HepG2 (cell line): ENCODE data around the gene EIF4H. TPM values are rescaled to one million over a fixed set of nuclear protein-coding genes. Genes with fewer than 3 reads are reported as not detected.

Source experiments
- CEBPB ChIP-seq: IDR thresholded peaks from 2 replicates; pipeline ENCODE4 v1.6.1; 2011; ENCODE audit warnings: low read depth, low read length, improper control_type of control experiment, borderline replicate concordance
- CREM ChIP-seq, 2 experiments: sonication (generic) in 1 of 2; formaldehyde crosslinking in 1 of 2; IDR thresholded peaks; 2 replicates each; pipeline versions ENCODE4 v1.4.0 to v1.6.1; 2016 to 2020; ENCODE audit warnings: antibody characterized with exemption in 1 of 2, mild to moderate bottlenecking in 1 of 2, missing genetic modification reagents in 1 of 2
- ELF3 ChIP-seq: IDR thresholded peaks from 2 replicates; pipeline ENCODE4 v1.6.1; 2016; ENCODE audit warnings: missing genetic modification reagents, missing compliant biosample characterization
- FOXK1 ChIP-seq: sonication (generic); formaldehyde crosslinking; IDR thresholded peaks from 2 replicates; pipeline ENCODE4 v1.4.0; 2020; ENCODE audit warnings: low read depth, missing genetic modification reagents, borderline replicate concordance
- GTF3A ChIP-seq: sonication (generic); formaldehyde crosslinking; conservative IDR thresholded peaks from 2 replicates; pipeline ENCODE4 v1.4.0; 2020; ENCODE audit warnings: mild to moderate bottlenecking, missing genetic modification reagents
- SP140L ChIP-seq: sonication (generic); formaldehyde crosslinking; IDR thresholded peaks from 2 replicates; pipeline ENCODE4 v1.4.0; 2020; ENCODE audit warnings: missing genetic modification reagents, borderline replicate concordance
- STAG1 ChIP-seq: sonication (generic); formaldehyde crosslinking; IDR thresholded peaks from 2 replicates; pipeline ENCODE4 v1.4.0; 2020; ENCODE audit warnings: missing genetic modification reagents
- TCF7 ChIP-seq: sonication (generic); IDR thresholded peaks from 2 replicates; pipeline ENCODE4 v1.6.1; 2016; ENCODE audit warnings: antibody characterized with exemption, low read depth
- ZFX ChIP-seq: sonication (generic); formaldehyde crosslinking; IDR thresholded peaks from 2 replicates; pipeline ENCODE4 v1.4.0; 2020; ENCODE audit warnings: mild to moderate bottlenecking, low read depth, missing genetic modification reagents, moderate library complexity
- ZNF317 ChIP-seq: sonication (generic); formaldehyde crosslinking; IDR thresholded peaks from 2 replicates; pipeline ENCODE4 v1.5.0; 2020; ENCODE audit warnings: mild to moderate bottlenecking, missing genetic modification reagents
- ZNF547 ChIP-seq: sonication (generic); formaldehyde crosslinking; IDR thresholded peaks from 2 replicates; pipeline ENCODE4 v1.5.1; 2020; ENCODE audit warnings: mild to moderate bottlenecking, missing genetic modification reagents
- ZNF792 ChIP-seq: IDR thresholded peaks from 2 replicates; pipeline ENCODE4 v1.6.1; 2016
- ZNF839 ChIP-seq: sonication (generic); formaldehyde crosslinking; IDR thresholded peaks from 2 replicates; pipeline ENCODE4 v1.4.0; 2020; ENCODE audit warnings: missing genetic modification reagents, mild to moderate bottlenecking, borderline replicate concordance
- polyA plus RNA-seq, 8 experiments: library from polyadenylated mRNA; depleted of rRNA in 3 of 8; stranded (reverse) in 7 of 8; unstranded in 1 of 8; fragments of >200 nt; fragmentation: Illumina TruSeq in 4 of 8; extraction: Trizol in 4 of 8; gene quantifications; 2 replicates each; pipeline versions ENCODE4 v1.2.1 to v1.2.3, GENCODE V29; 2011 to 2016; ENCODE audit warnings: low read depth in 4 of 8, missing spikeins in 1 of 8, mixed read lengths in 1 of 8; ENCODE audit not compliant: insufficient read depth in 1 of 8
- total RNA-seq, 5 experiments: library from RNA; depleted of rRNA; stranded (reverse); fragments of >200 nt; fragmentation: Illumina TruSeq; extraction: Trizol; gene quantifications; 2 replicates each; pipeline ENCODE4 v1.2.3, GENCODE V29; 2016; ENCODE audit warnings: low read depth in 1 of 5
- TF ChIP-seq, protein P1 (sequence below): sonication (generic); formaldehyde crosslinking; IDR thresholded peaks from 2 replicates; pipeline ENCODE4 v1.5.0; 2020; ENCODE audit warnings: mild to moderate bottlenecking, missing genetic modification reagents
- TF ChIP-seq, protein P2 (sequence below): sonication (generic); formaldehyde crosslinking; conservative IDR thresholded peaks from 2 replicates; pipeline ENCODE4 v1.4.0; 2020; ENCODE audit warnings: missing genetic modification reagents
- TF ChIP-seq, protein P3 (sequence below): sonication (generic); formaldehyde crosslinking; conservative IDR thresholded peaks from 2 replicates; pipeline ENCODE4 v1.8.0; 2022; ENCODE audit warnings: low read depth, missing genetic modification reagents
- TF ChIP-seq, protein P4 (sequence below): sonication (generic); formaldehyde crosslinking; IDR thresholded peaks from 2 replicates; pipeline ENCODE4 v1.4.0; 2020; ENCODE audit warnings: missing genetic modification reagents
- TF ChIP-seq, protein P5 (sequence below): sonication (generic); formaldehyde crosslinking; IDR thresholded peaks from 2 replicates; pipeline ENCODE4 v1.4.0; 2020; ENCODE audit warnings: missing genetic modification reagents

EIF4H gene
- total and polyA plus RNA-seq, 2 of the 13 experiments (the other 11 are each of a cell fraction or from before 2014, with no cell fraction given): 232 to 321 TPM

DNA sequence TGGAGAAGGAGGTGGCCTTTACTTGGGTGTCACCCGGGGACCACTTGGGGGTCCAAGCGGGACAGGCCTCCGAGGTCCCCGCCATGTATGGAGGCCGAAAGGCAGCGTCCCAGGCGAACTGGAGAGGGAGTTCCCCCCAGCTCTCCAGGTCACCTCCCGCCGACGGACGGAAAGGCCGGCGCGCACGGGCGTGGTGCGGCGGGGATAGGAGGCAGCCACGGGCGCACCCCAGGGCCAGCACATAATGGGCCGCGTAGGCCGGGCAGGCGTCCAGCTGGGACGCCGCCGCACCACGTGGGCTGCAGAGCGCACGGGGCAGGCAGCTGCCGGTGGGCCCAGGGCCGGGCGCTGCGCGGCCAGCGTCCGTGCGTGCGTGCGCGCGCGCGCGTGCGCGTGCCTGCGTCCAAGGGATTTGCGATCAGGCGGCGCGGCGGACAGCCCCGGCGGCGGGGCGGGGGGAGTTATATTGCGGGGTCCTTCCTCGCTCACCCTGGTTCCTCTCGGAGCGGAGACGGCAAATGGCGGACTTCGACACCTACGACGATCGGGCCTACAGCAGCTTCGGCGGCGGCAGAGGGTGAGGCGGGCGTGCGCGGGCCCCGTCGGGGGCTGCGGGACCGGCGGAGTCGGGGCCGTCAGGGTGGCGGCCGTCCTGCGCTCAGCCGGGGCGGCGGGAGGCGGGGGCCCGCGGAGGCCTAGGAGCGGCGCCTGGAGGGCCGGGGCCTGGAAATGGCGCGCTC is at the start of gene EIF4H (continued):
- TF ChIP-seq, protein P1, sequence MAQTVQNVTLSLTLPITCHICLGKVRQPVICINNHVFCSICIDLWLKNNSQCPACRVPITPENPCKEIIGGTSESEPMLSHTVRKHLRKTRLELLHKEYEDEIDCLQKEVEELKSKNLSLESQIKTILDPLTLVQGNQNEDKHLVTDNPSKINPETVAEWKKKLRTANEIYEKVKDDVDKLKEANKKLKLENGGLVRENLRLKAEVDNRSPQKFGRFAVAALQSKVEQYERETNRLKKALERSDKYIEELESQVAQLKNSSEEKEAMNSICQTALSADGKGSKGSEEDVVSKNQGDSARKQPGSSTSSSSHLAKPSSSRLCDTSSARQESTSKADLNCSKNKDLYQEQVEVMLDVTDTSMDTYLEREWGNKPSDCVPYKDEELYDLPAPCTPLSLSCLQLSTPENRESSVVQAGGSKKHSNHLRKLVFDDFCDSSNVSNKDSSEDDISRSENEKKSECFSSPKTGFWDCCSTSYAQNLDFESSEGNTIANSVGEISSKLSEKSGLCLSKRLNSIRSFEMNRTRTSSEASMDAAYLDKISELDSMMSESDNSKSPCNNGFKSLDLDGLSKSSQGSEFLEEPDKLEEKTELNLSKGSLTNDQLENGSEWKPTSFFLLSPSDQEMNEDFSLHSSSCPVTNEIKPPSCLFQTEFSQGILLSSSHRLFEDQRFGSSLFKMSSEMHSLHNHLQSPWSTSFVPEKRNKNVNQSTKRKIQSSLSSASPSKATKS (CRISPR knock-in tag): 0 out of 2 replicates have a peak, but pooled peaks have one; percentile 70
- no peak for TF ChIP-seq ELF3
- no peak for TF ChIP-seq CREM (IDR thresholded peaks at IDR 0.05)
- no peak for TF ChIP-seq CREM (CRISPR knock-in tag; IDR thresholded peaks at IDR 0.05)
- TF ChIP-seq CEBPB: no peak
- TF ChIP-seq, protein P2, sequence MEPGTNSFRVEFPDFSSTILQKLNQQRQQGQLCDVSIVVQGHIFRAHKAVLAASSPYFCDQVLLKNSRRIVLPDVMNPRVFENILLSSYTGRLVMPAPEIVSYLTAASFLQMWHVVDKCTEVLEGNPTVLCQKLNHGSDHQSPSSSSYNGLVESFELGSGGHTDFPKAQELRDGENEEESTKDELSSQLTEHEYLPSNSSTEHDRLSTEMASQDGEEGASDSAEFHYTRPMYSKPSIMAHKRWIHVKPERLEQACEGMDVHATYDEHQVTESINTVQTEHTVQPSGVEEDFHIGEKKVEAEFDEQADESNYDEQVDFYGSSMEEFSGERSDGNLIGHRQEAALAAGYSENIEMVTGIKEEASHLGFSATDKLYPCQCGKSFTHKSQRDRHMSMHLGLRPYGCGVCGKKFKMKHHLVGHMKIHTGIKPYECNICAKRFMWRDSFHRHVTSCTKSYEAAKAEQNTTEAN (CRISPR knock-in tag): peak; percentile 65
- TF ChIP-seq GTF3A (CRISPR knock-in tag): no peak
- TF ChIP-seq STAG1 (CRISPR knock-in tag): peak; percentile 12; the same call in 1 of the 2 replicates
- TF ChIP-seq, protein P3, sequence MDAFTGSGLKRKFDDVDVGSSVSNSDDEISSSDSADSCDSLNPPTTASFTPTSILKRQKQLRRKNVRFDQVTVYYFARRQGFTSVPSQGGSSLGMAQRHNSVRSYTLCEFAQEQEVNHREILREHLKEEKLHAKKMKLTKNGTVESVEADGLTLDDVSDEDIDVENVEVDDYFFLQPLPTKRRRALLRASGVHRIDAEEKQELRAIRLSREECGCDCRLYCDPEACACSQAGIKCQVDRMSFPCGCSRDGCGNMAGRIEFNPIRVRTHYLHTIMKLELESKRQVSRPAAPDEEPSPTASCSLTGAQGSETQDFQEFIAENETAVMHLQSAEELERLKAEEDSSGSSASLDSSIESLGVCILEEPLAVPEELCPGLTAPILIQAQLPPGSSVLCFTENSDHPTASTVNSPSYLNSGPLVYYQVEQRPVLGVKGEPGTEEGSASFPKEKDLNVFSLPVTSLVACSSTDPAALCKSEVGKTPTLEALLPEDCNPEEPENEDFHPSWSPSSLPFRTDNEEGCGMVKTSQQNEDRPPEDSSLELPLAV (CRISPR knock-in tag): no peak
- peak; percentile 90 for TF ChIP-seq ZNF547
- peak; percentile 20; the same call in 1 of the 2 replicates for TF ChIP-seq ZNF792 (CRISPR knock-in tag)
- TF ChIP-seq ZNF839 (CRISPR knock-in tag): no peak
- TF ChIP-seq, protein P4, sequence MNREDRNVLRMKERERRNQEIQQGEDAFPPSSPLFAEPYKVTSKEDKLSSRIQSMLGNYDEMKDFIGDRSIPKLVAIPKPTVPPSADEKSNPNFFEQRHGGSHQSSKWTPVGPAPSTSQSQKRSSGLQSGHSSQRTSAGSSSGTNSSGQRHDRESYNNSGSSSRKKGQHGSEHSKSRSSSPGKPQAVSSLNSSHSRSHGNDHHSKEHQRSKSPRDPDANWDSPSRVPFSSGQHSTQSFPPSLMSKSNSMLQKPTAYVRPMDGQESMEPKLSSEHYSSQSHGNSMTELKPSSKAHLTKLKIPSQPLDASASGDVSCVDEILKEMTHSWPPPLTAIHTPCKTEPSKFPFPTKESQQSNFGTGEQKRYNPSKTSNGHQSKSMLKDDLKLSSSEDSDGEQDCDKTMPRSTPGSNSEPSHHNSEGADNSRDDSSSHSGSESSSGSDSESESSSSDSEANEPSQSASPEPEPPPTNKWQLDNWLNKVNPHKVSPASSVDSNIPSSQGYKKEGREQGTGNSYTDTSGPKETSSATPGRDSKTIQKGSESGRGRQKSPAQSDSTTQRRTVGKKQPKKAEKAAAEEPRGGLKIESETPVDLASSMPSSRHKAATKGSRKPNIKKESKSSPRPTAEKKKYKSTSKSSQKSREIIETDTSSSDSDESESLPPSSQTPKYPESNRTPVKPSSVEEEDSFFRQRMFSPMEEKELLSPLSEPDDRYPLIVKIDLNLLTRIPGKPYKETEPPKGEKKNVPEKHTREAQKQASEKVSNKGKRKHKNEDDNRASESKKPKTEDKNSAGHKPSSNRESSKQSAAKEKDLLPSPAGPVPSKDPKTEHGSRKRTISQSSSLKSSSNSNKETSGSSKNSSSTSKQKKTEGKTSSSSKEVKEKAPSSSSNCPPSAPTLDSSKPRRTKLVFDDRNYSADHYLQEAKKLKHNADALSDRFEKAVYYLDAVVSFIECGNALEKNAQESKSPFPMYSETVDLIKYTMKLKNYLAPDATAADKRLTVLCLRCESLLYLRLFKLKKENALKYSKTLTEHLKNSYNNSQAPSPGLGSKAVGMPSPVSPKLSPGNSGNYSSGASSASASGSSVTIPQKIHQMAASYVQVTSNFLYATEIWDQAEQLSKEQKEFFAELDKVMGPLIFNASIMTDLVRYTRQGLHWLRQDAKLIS (CRISPR knock-in tag): no peak
- TF ChIP-seq ZFX (CRISPR knock-in tag): peak; percentile 97
- TF ChIP-seq, protein P5, sequence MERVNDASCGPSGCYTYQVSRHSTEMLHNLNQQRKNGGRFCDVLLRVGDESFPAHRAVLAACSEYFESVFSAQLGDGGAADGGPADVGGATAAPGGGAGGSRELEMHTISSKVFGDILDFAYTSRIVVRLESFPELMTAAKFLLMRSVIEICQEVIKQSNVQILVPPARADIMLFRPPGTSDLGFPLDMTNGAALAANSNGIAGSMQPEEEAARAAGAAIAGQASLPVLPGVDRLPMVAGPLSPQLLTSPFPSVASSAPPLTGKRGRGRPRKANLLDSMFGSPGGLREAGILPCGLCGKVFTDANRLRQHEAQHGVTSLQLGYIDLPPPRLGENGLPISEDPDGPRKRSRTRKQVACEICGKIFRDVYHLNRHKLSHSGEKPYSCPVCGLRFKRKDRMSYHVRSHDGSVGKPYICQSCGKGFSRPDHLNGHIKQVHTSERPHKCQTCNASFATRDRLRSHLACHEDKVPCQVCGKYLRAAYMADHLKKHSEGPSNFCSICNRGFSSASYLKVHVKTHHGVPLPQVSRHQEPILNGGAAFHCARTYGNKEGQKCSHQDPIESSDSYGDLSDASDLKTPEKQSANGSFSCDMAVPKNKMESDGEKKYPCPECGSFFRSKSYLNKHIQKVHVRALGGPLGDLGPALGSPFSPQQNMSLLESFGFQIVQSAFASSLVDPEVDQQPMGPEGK (CRISPR knock-in tag): peak; percentile 57
- TF ChIP-seq SP140L (CRISPR knock-in tag): no peak
- 0 out of 2 replicates have a peak, but pooled peaks have one; percentile 28 for TF ChIP-seq FOXK1 (CRISPR knock-in tag)
- 0 out of 2 replicates have a peak, but pooled peaks have one; percentile 62 for TF ChIP-seq ZNF317 (CRISPR knock-in tag)
- TF ChIP-seq TCF7: no peak
